Glutamatergic neuron (in vitro differentiated cells): ENCODE results near the gene ASB3. TPM values are rescaled to one million over a fixed set of nuclear protein-coding genes. Genes with fewer than 3 reads are reported as not detected.
"Not testable (repeated sequence)": the region's sequence is repeated elsewhere in the genome, so short reads cannot be mapped to it uniquely, and the experiment has no call there.

ENCODE experiments used
- DNase-seq: peaks from one replicate; pipeline ENCODE4 v3.0.0; 2022
- H3K27ac Mint-ChIP-seq: one replicate; pipeline ENCODE4 v1.8.0; 2020; ENCODE audit warnings: mild to moderate bottlenecking, mixed read lengths, inconsistent platforms; ENCODE audit not compliant: unreplicated experiment
- H3K27me3 Mint-ChIP-seq: one replicate; pipeline ENCODE4 v1.8.0; 2020; ENCODE audit warnings: mild to moderate bottlenecking, moderate library complexity, mixed read lengths, inconsistent platforms; ENCODE audit not compliant: unreplicated experiment
- H3K36me3 Mint-ChIP-seq: one replicate; pipeline ENCODE4 v1.8.0; 2020; ENCODE audit warnings: mild to moderate bottlenecking, mixed read lengths, inconsistent platforms; ENCODE audit not compliant: unreplicated experiment
- H3K4me1 Mint-ChIP-seq: one replicate; pipeline ENCODE4 v1.8.0; 2020; ENCODE audit warnings: mild to moderate bottlenecking, low read depth, mixed read lengths, inconsistent platforms; ENCODE audit not compliant: unreplicated experiment
- H3K4me3 Mint-ChIP-seq: one replicate; pipeline ENCODE4 v1.8.0; 2020; ENCODE audit warnings: mild to moderate bottlenecking, mixed read lengths, inconsistent platforms; ENCODE audit not compliant: unreplicated experiment
- H3K9me3 Mint-ChIP-seq: one replicate; pipeline ENCODE4 v1.8.0; 2020; ENCODE audit warnings: mild to moderate bottlenecking, moderate library complexity, mixed read lengths, inconsistent platforms; ENCODE audit not compliant: unreplicated experiment
- CTCF ChIP-seq: fragments of 200-600 bp; sonication (generic); IDR thresholded peaks from one replicate; pipeline ENCODE4 v1.5.0; 2021; ENCODE audit not compliant: partially characterized antibody, unreplicated experiment
- total RNA-seq: library from RNA; stranded (reverse); fragmentation: NEBNext Ultra II Directional; extraction: Animal tissue kit (Norgen Biotek cat#: 25700); gene quantifications from one replicate; pipeline ENCODE4 v1.2.1, GENCODE V29; 2021; ENCODE audit not compliant: unreplicated experiment

Gene ASB3
- total RNA-seq, 1 donor from 2014 or later, result 25.3 TPM

GRCh38 chr2:53727921-53728320 is 58.8 kb downstream of the ASB3 start:
- DNase-seq, result no peak
- H3K4me1 Mint-ChIP-seq, result no peaks in the 10 kb centered on the region
- H3K9me3 Mint-ChIP-seq, result no peaks in the 10 kb centered on the region
- no peaks in the 10 kb centered on the region for H3K27me3 Mint-ChIP-seq
- no peak overlapping the region for H3K27ac Mint-ChIP-seq
- peaks cover 8% of the 10 kb centered on the region for H3K36me3 Mint-ChIP-seq
- no peak for TF ChIP-seq CTCF
- no peak overlapping the region for H3K4me3 Mint-ChIP-seq

GRCh38 chr2:53725662-53726061 is 61.1 kb downstream of the ASB3 start:
- Mint-ChIP-seq H3K27ac (no peak overlapping the region), H3K4me3 (no peak overlapping the region), H3K9me3 (no peaks in the 10 kb centered on the region), H3K4me1 (no peaks in the 10 kb centered on the region), H3K27me3 (no peaks in the 10 kb centered on the region), H3K36me3 (peaks cover 8% of the 10 kb centered on the region)
- TF ChIP-seq CTCF, result no peak
- no peak for DNase-seq

- no peak for DNase-seq
- Mint-ChIP-seq H3K4me3 (no peak overlapping the region), H3K9me3 (no peaks in the 10 kb centered on the region), H3K36me3 (no peaks in the 10 kb centered on the region), H3K27ac (no peak overlapping the region), H3K27me3 (no peaks in the 10 kb centered on the region), H3K4me1 (no peaks in the 10 kb centered on the region)
- no peak for TF ChIP-seq CTCF
These were observed 62.2 kb downstream of the ASB3 start for GRCh38 chr2:53724536-53724935.

GRCh38 chr2:53720944-53721343 is 65.8 kb downstream of the ASB3 start:
- H3K27me3 Mint-ChIP-seq, H3K9me3 Mint-ChIP-seq, H3K4me1 Mint-ChIP-seq, H3K27ac Mint-ChIP-seq, DNase-seq, H3K36me3 Mint-ChIP-seq, H3K4me3 Mint-ChIP-seq: not testable (repeated sequence)

- H3K27ac Mint-ChIP-seq, result no peak overlapping the region
- no peaks in the 10 kb centered on the region for H3K4me1 Mint-ChIP-seq
- TF ChIP-seq CTCF, result peak; percentile 53
- no peak for DNase-seq
- H3K36me3 Mint-ChIP-seq, result peaks cover 9% of the 10 kb centered on the region
- H3K4me3 Mint-ChIP-seq, result no peak overlapping the region
- H3K9me3 Mint-ChIP-seq, result peaks cover 3% of the 10 kb centered on the region
- no peaks in the 10 kb centered on the region for H3K27me3 Mint-ChIP-seq
These were observed 71.2 kb downstream of the ASB3 start for GRCh38 chr2:53715568-53715967.
